ENCODE data around the gene HDGFL3.
"Not testable (repeated sequence)": the region's sequence is repeated elsewhere in the genome, so short reads cannot be mapped to it uniquely, and the experiment has no call there.

HDGFL3 gene

DNA sequence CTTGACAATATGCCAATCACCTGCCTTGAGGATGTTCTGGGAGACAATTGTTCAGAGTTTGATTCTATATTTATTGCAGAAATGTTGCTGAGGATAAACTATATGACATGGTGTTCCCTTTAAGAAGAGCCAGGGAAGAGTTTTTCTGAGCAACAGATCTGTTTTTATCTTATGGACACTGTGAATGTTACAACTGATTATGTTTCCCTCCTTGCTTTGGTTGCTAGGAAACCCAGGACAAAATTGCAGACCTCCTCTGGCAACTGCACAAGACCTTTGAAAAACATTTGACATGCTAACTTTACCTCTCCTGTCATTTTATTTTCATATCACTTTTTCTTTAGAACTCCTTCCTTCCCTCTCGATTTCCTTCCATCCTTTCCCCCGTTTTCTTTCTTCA, 108.3 kb downstream of the HDGFL3 start:
- H3K27ac ChIP-seq = no peak overlapping the region
- TF ChIP-seq, protein P1, sequence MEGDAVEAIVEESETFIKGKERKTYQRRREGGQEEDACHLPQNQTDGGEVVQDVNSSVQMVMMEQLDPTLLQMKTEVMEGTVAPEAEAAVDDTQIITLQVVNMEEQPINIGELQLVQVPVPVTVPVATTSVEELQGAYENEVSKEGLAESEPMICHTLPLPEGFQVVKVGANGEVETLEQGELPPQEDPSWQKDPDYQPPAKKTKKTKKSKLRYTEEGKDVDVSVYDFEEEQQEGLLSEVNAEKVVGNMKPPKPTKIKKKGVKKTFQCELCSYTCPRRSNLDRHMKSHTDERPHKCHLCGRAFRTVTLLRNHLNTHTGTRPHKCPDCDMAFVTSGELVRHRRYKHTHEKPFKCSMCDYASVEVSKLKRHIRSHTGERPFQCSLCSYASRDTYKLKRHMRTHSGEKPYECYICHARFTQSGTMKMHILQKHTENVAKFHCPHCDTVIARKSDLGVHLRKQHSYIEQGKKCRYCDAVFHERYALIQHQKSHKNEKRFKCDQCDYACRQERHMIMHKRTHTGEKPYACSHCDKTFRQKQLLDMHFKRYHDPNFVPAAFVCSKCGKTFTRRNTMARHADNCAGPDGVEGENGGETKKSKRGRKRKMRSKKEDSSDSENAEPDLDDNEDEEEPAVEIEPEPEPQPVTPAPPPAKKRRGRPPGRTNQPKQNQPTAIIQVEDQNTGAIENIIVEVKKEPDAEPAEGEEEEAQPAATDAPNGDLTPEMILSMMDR (conservative IDR thresholded peaks at IDR 0.05) = no peak

DNA sequence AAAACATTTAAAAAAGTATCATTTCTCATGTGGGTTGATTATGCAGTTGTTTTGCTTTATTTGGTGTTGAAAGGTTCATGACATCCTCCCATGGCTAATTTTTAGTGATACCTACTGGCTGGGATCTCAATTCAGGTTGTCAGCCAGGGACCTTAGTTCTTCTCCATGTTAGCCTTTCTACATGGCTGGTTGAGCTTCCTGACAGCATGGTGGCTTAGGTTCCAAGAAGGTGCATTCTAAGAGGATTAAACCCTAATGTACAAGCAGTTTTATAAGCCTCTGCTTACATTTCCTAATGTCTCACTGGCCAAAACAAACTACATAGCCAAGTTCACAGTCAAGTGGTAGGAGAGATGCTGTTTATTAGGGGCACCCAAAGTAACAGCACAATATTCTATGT, 109.5 kb downstream of the HDGFL3 start:
- TF ChIP-seq, protein P1 (conservative IDR thresholded peaks at IDR 0.05) = no peak
- H3K27ac ChIP-seq = no peak overlapping the region

DNA sequence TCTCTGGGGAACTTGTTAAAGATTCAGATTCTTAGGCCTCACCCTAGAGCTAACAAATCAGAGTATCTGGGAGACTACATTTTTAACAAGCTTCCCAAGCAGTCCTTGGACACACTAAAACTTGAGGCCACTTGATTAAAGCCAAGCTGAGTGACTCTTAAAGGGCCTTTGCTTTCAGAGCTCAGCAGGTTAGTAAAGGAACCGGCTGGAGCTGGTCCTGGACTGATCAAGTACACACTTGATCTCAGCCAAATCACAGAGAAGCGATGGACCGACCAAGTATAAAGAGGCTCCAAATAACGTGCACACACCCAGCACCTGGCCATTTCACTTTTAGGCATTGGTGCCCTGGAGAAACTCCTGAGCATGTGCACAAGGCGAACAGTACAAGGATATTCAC, 113.0 kb downstream of the HDGFL3 start:
- no peak overlapping the region for H3K27ac ChIP-seq
- TF ChIP-seq, protein P1 (conservative IDR thresholded peaks at IDR 0.05) = no peak

DNA sequence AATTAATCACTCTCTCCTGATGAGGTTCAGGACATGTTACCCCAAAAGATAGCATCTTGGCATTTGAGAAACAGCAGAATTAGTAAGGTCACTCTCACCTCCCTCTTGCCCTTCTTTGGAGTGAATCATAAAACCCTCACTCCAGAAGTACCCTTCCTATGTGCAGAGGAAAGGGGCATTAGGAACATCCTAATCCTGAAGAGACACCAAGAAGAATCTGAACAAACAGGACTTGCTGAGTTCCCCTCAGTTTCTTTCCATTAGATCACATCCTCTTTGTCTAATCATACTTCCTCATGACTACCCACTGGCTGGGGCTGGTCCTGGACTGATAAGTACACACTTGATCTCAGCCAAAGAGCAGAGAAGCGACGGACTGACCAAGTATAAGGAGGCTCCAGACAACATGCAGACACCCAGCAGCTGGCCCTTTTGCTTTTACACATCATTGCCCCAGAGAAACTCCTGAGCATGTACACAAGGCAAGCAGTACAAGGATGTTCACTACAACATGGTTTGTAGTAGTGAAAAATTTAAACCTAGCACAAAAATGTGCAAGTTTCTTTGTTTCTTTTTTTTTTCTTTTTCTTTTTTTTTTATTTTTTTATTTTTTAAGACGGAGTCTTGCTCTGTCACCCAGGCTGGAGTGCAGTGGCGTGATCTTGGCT, 115.2 kb downstream of the HDGFL3 start:
- no peak overlapping the region for H3K27ac ChIP-seq
- TF ChIP-seq, protein P1 (conservative IDR thresholded peaks at IDR 0.05) = no peak

DNA sequence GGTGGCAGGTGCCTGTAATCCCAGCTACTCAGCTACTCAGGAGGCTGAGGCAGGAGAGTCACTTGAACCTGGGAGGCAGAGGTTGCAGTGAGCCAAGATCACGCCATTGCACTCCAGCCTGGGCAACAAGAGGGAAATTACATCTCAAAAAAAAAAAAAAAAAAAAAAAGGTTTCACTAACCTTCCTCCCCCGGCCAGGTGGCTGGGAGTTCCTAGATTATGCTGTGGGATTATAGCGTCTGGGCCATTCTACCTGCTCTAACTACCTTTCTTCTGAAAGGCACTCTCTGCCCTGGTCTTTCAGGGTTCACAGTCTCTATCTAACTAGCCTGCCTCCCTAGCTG, 115.7 kb downstream of the HDGFL3 start:
- not testable (repeated sequence) for H3K27ac ChIP-seq

DNA sequence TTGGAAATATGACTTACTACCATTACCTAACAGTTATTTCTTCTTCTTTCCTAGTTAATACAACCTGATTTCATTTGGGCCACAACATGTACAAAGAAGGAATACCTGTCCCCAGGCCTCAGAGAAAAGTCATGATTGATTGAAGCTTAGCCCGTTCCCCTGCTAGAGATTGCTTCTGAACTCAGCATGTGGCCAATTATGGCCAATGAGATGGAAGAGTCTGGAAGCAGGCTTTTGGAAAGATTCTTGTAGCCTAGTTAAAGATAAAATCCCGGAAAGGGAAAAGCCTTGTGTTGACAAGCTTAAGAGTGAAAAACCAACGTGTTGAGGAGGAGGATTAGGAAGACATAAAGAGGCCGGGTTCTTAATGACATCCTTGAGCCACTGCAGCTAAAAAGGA, 117.2 kb downstream of the HDGFL3 start:
- TF ChIP-seq, protein P1 (conservative IDR thresholded peaks at IDR 0.05) = no peak

DNA sequence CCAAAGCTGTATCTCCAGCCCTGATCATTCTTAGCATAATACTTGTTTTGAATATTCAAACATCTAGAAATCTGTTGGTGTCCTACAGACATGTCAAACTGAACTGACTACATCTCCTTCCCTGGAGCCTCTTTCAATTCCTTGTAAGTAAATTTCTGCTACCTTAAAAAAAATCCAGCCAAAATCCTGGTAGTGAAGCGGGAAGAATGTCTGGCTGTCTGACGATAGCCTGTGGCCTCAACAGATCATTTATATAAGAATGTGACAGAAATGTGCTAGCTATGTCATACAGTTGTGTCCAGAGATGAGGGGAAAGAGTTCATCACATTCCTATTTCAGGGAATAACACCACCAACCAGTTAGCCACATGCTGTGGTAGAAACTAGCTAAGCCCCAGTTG, 118.7 kb downstream of the HDGFL3 start:
- TF ChIP-seq, protein P1 (conservative IDR thresholded peaks at IDR 0.05) = no peak
- H3K27ac ChIP-seq = no peak overlapping the region

More for the DNA sequence above, 117.2 kb downstream of the HDGFL3 start:
- H3K27ac ChIP-seq = no peak overlapping the region

DNA sequence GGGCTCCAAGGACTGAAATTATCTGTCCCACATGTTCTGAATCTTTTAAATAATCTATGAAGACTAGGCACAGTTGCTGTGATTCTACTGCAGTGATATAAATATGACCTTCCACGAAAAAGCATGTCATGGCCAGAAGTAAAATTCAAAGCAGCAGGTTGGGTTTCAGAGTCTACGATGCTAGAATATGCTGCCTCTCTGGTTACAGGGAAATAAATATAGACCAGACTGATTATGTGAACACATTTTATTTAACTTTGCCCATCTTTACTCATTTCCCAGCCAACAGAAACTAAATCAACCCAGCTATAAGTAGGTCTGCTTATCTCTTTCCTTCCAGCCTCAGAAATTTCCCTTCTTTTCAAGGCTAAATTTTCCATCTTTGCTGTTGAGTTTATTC, 120.0 kb downstream of the HDGFL3 start:
- H3K27ac ChIP-seq = no peak overlapping the region
- TF ChIP-seq, protein P1 (conservative IDR thresholded peaks at IDR 0.05) = no peak

DNA sequence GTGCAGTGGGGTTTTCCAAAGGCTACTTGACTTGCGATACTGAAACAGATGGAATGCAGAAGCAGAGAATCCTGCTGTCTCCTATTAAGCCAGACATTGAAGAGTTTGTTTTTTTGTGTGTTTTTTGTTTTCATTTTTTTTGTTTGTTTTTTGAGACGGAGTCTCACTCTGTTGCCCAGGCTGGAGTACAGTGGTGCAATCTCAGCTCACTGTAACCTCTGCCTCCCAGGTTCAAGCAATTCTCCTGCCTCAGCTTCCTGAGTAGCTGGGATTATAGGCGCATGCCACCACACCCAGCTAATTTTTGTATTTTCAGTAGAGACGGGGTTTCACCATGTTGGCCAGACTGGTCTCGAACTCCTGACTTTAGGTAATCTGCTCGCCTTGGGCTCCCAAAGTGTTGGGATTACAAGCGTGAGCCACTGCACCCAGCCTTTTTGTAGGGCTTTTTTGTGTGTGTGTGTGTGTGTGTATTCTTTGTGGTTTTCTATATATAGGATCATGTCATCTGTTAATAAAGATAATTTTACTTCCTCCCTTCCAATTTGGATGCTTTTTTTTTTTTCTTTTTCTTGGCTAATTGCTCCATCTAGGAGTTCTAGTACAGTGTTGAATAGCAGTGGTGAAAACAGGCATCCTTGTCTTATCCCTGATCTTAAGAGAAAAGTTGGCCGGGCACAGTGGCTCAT, 121.6 kb downstream of the HDGFL3 start:
- H3K27ac ChIP-seq = not testable (repeated sequence)

DNA sequence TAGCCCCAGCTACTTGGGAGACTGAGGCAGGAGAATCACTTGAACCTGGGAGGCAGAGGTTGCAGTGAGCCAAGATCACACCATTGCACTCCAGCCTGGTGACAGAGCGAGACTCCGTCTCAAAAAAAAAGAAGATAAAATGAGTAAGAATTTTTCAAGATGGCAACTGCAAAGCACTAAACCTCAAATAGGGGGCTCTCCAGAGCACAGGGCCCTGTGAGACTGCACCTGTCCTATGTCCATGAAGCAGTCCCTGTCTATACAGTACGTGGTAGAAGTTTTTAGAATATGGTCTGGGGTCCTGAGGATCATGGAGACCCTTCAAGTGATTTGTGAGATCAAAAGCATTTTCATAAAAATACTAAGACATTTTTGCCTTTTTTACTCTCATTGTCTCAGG, 122.2 kb downstream of the HDGFL3 start:
- H3K27ac ChIP-seq = not testable (repeated sequence)

All from VCaP (cell line).